ENCODE results near the gene EBF3.

The EBF3 gene

GRCh38 chr10:129963641-129964501, at the start of gene EBF3:
Gene EBF3, minus strand, starts transcription at chr10:129964274. Its CDS starts 506 bp downstream, at chr10:129963768.
- DNase-seq: peak; percentile 81

GRCh38 chr10:130013335-130014262, 49.5 kb upstream of the EBF3 start:
- DNase-seq: no peak

- DNase-seq: no peak
Measured at GRCh38 chr10:130012129-130012528, 48.1 kb upstream of the EBF3 start.

- no peak for DNase-seq
Measured at GRCh38 chr10:130010653-130011052, 46.6 kb upstream of the EBF3 start.

- DNase-seq: no peak
Measured at GRCh38 chr10:130009228-130009627, 45.2 kb upstream of the EBF3 start.

- DNase-seq: no peak
Measured at GRCh38 chr10:130003787-130004613, 39.9 kb upstream of the EBF3 start.

- DNase-seq: no peak
Measured at GRCh38 chr10:130003166-130003565, 39.1 kb upstream of the EBF3 start.

- no peak for DNase-seq
Measured at GRCh38 chr10:130002606-130003005, 38.5 kb upstream of the EBF3 start.

GRCh38 chr10:130000918-130001317, 36.8 kb upstream of the EBF3 start:
- DNase-seq: no peak

GRCh38 chr10:129999140-129999539, 35.1 kb upstream of the EBF3 start:
- no peak for DNase-seq

GRCh38 chr10:129993621-129994020, 29.5 kb upstream of the EBF3 start:
- DNase-seq: no peak

- DNase-seq: no peak
Measured at GRCh38 chr10:129992356-129992755, 28.3 kb upstream of the EBF3 start.

- DNase-seq: no peak
Measured at GRCh38 chr10:129982825-129983224, 18.8 kb upstream of the EBF3 start.

GRCh38 chr10:129978980-129979379, 14.9 kb upstream of the EBF3 start:
- DNase-seq: no peak

GRCh38 chr10:129978322-129978721, 14.2 kb upstream of the EBF3 start:
- no peak for DNase-seq

- no peak for DNase-seq
Measured at GRCh38 chr10:129977794-129978193, 13.7 kb upstream of the EBF3 start.

- DNase-seq: no peak
Measured at GRCh38 chr10:129973674-129974059, 9.6 kb upstream of the EBF3 start.

GRCh38 chr10:129972966-129973673, 9.0 kb upstream of the EBF3 start:
- DNase-seq: no peak

GRCh38 chr10:129972145-129972965, 8.3 kb upstream of the EBF3 start:
- no peak for DNase-seq

GRCh38 chr10:129971381-129972144, 7.5 kb upstream of the EBF3 start:
- DNase-seq: peak; percentile 67
